ENCODE data around the gene HOXC6.
A peak's percentile ranks its signal among the peaks of the same experiment; 100 is the strongest.
"Not testable (repeated sequence)": the region's sequence is repeated elsewhere in the genome, so short reads cannot be mapped to it uniquely, and the experiment has no call there.

Gene HOXC6

DNA sequence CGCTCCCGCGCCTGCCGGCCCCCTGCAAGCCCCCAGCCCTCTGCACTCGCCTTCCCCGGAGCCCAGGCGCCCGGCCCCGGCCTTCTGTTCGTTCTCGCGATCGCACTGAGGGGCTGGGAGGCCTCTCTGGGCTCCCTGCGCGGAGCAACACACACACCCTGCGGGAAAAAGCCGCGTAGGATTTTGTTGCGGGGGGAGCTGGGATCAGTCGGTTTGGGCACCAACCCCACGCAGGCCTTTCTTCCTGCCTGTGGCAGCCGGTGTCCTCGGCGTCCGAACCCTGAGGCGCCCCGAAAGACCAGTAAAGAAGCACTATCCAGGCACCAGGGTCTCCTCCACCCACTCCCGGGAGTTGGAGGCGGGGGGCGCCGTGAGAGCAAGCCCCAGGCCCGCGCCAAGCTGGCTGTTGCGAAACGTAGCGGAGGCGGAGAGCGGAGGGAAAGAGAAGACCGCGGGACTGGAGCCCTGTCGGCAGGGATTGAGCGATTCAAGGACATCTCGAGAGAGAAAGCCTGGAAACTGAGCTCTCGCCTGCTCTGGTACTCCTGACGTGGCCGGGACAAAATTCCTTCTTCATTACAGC lies 2.7 kb downstream of the HOXC6 start:
- no peak for DNase-seq

DNA sequence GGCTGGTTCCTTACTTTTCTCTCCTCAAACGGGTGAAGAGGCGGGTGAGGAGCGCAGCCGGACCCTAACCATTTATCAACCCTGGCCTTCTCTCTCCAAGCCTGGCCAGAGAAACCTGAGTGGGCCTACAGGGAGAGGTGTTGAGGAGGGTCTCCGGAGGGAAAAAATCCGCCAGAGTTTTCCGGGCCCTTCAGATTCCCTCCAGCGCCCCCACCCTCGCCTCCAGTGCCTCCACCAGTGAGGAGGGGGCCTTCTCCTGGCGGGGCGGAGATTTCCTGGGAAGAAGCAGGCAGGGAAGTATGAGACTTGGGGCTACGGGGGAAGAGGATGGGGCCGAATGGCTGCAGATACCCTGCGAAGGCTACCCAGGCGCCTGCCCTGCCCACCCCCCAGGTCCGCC lies 3.2 kb downstream of the HOXC6 start:
- no peak for DNase-seq

DNA sequence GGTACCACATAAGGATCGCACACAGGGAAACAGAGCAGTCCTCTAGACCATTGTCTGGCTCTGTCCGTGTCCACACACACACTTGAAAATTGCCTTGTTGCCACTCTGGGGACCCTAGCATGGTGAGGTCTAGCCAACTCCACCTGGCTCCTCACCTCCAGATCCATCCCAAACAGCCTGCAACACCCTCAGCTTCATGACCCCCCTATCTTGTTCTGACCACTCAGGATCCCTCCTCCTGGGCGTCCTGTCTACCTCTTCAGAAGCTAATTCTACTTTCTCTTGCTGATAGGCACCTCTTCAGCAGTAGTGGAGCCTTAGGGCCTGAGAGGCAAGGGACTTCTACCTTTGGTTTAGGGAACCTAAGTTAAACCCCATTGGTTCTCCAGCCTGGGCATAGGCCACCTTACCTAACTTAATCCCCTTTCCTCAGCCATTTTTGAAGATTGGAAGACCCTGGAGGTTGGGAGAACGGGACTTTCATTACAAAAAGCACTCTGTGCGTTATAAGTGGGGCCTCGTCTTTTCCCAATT lies 3.9 kb downstream of the HOXC6 start:
- DNase-seq: no peak

DNA sequence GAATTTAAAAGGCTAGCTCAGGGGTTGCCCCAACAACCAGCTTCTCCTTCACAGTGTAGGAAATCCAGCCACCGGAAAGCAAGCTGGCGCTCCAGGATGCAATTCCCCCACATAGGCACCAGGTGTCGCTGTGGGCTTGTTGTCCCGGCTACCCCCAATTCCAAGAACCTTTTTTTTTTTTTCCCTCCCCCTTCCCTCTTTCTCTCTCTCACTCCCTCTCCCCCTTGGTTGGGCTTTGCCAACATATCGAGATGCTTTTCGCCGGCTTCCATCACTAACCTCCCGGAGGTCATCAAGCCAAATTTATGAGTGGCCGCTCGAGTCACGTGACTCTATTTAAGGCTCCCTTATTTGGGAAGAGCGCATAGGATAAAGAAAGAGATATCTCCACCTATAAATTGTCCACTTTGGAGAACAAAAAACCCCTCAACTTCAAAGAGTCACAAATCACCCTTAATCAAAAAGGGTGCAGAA lies 4.4 kb downstream of the HOXC6 start, which contains the start of gene HOXC5:
Gene HOXC5 (plus strand): TSS at position 424 of the 474 bp plus-strand sequence. CDS start 73 bp downstream, outside the sequence.
- peak; percentile 50 for DNase-seq

DNA sequence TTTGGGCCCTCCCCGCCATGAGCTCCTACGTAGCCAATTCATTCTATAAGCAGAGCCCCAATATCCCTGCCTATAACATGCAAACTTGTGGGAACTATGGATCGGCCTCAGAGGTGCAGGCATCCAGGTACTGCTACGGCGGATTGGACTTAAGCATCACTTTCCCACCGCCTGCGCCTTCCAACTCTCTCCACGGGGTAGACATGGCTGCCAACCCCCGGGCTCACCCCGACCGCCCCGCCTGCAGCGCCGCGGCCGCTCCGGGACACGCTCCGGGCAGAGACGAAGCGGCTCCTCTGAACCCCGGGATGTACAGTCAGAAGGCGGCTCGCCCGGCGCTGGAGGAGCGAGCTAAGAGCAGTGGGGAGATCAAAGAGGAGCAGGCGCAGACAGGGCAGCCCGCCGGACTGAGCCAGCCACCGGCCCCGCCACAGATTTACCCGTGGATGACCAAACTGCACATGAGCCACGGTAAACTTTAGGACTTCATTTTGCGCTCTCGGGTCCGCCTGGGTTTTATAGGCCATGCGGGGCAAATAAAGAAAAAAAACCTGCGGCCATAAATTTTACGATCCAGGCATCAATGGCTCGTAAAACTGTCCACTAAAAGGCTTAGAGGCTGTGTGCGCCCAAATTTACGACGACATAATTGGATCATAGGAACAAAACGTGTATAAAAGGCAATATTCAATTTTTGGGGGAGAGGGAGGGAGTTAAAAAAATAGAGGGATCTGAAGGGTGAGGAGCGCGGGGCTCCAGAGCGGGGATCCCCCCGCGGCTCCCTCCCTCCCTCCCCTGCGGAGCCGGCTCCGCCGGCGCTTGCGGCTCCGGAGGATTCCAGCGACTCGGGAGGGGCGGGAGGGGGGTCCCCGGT lies 5.1 kb downstream of the HOXC6 start:
- no peak for DNase-seq

DNA sequence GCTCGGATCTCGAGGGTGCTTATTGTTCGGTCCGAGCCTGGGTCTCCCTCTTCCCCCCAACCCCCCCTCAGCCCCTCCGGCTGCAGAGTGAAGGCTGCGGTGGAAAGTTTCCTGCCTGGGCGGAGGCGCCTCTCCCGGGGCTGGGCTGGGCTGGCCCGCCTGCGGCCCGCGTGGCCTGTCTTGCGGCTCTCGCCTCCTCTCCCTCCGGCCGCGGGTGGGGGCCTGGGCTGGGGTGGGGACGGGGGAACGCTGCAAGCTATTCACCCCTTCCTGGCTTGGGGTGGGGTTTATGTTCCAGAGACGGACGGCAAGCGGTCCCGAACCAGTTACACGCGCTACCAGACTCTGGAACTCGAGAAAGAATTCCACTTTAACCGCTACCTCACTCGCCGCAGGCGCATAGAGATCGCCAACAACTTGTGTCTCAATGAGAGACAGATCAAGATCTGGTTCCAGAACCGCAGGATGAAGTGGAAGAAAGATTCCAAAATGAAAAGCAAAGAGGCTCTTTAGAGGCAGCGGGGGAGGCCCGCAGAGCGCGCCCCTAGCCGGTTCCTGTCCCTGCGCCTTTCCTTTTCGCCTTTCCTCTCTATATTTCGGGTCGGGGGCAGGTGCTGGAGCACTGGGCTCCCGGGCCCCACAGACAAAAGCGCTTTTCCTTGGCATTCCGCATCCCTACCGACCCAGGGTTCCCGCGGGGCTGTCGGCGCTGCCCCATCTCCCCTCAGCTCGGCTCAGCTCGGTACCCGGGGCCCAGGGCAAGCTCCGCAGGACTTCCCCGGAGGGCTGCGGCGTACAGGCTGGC lies 5.9 kb downstream of the HOXC6 start:
- DNase-seq: no peak

DNA sequence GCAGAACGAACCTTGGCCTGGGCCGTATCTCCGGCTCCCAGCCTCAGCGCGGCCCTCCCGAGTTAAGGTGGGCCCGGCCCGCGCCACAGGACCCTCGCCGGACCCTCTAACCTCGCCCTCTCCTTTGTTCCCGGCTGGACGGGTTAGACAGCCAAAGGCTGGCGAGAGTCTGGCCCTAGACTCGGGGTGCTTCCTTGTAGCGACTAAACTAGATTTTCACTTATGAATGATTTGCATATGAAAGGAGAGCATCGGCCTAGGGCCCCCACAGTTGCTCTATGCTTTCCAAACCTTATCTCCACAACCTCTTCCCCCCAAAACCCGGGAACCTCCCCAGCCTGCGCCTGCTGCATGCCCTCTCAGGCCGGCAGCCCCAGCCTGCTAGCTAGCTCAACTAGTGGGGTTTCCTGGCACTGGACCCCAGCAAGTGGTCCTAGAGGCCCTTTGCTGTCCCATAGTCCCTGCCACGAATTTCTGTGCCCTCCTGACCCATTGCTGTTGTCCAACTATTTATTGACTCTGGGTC lies 6.6 kb downstream of the HOXC6 start:
- DNase-seq: no peak

DNA sequence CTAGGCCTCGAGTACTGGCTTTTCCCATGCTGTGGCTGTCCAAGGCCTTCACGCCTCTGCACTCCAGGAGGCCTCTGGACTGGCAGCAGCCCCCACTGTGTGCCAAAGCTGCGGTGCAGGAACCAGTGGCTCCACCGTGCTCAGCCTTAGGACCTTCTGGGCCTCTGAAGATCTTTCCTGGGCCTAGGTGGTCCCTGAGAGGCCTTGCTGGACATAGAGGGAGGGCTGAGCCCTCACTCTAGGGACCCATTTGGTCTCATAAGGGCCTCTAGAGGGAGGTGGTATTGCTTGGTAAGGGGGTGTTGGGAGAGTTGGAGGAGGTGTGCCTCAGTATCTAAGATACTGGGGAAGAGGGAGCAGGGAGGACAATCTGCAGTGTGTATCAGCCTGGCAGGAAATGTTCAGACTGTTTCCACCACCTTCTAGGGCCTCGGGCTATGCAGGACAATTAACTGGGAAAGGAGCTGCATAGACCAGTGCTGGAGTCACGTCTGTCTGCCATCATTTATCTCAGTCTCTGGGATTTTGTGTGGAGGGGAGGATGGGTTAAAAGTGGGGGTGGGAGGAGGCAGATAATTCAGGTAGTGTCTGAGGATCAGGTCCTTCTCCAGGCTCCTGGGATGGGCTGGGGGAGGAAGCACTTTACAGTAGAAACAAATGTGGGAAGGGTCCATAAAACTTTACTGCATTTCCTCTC lies 7.5 kb downstream of the HOXC6 start:
- DNase-seq: no peak

DNA sequence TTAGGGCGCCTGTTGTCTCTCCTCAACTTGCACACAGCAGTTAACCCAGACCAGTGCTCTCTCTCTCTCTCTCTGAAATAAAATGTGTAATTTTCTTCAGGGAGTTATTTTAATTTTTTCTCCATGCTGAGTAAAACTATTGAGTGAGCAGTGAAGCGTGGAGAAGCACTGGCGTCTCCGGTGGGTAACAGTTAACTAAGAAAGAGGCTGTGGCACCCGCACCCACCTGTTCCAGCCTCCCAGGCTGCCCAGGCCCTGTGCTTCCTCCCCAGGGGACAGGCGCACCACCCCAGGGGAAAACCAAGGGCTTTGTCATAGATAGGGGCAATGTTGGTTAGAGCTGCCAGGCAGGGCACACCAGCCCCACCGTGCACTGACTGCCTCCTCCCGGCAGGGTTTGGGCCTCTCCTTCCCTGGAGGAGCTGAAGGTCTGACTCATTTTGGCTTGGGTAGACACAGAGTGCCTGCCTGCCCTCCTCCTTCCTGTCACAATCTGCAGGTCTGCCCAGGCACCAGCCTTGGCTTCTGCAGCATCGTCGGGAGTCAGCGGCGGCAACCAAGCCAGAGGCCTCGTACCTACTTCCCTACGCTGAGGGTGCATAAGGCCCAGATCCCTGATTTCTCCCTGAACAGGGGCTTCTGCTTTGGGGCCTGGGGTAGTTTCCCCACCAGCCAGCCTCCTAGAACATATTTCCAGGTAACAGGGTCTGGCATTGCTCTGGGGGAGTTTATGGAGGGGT lies 8.6 kb downstream of the HOXC6 start:
- DNase-seq: no peak

DNA sequence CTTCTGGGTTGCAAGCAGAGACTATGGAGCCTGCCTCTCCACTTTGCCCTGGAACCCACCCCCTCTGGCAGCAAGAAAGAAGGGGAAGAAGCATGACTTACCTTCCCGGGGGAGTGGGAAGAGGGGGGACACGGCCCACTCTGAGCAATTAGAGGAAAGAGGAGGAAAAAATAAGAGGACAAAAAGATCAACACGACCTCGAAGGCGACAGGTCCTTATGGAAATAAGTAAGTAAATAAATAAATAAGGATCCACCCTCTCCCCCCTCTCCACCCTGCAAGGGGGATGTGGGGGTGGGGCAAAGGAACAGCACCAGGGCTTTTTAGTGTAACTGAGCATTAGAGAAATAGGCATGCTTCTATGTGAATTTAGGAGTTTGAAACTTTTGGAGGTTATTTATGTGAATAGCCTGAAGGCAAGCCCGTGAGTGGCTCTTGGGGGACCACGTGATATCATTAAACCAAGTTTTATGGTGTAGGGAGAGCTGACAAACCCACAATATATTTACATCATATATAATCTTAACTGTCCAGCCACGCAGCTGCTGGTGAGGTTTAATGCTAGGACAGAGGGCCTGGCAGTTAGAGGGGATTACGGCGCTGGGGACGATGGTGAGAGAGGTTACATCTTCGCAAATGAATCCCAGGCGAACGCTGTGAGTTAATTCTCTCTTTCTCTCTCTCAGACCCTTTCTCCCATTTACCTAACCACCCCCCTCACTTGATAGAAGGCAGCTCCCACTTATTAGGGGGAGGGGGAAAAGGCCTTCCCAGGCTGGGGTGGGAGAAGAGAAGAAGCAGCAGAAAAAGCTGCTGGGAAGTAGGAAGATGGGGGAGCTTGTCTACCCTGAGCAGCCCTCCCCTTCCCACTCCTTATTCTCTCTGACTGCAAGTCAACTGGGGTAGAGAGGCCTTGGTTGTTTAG lies 9.4 kb downstream of the HOXC6 start:
- no peak for DNase-seq

DNA sequence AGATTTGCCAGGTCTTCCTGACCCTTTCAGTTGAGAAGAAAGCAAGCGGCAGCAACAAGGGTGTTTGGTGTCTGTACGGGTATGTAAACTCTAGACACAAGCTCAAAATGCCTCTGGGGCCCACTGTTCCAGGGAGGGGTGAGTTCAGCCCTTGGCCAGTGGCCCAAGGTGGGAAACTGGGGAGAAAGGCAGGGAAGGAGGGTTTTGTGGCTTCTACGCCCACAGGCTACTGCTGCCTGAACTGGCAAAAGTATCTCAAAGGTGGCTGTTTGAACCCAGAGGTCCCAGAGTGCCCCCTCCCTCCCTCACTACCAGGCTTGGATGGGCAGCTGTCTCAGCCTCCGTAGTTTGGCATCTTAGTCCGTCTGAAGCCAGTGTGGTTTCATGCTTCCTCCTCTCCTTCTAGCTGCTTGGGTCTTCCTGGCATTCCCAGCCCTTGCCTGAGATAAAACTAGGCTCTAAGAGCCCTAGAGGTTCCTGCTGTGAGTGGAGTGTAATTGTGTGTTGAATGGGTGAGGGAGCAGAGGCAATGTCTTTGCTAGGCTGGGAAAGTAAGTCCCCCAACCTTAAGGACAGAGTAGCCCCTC lies 10.1 kb downstream of the HOXC6 start:
- DNase-seq: no peak

DNA sequence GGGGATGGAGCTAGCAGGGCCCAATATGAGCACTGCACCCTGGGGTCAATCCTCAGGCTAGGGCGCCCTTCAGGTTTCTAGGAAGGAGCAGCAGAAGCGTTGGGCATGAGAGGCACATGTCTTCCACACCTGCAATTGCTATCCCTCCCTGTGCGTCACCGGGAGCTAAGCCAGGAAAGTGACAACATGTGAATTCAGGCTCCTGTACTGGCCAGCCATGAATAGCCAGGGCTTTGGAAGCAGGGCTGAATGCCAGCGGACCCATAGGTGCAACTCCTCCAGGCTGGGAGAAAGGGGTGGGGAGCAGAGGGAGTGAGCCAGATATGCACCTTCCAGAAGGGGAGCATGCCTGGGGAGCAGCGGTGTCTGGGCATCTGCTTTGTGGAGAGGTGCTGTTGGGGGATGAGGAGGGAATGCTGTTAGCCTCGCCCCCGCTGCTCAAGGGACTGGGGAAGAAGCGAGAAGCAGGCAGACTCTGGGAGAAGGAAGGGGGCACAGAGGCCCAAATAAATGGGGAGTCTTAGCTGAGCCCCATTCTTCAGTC lies 10.7 kb downstream of the HOXC6 start:
- no peak for DNase-seq

DNA sequence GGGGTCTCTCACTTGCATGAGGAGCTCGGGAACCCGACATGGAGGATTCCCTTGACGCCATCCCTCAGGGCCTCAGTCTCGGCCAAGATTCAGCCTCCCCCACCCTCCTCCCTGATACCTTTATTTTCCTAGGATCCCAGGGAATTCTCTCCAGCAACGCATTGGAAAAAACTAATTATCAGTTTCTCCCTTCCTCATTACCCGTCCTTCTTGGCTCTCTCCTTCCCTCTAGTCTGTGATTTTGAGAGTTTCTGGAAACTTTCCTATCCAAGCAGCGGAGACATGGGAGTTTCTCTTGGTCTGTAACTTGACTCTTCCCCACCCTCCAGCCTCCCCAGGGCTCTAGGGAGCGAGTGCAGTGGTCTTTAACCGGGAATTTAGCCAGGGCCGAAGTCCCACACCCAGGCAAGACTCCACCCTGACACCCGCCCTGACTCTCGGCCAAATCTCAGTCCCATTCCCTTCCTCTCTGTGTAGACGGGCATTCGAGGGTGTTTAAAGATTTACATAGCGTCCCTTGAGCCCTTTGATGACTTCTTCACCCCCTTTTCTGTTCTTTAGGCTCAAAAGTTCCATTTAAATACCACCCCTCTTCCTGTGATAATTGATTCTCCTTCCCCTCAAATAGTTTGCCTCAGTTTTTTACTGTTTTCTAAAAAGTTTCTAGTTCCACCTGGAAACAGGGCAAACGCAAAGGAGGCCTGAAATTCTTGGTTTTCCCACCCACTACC lies 11.3 kb downstream of the HOXC6 start:
- DNase-seq: no peak

DNA sequence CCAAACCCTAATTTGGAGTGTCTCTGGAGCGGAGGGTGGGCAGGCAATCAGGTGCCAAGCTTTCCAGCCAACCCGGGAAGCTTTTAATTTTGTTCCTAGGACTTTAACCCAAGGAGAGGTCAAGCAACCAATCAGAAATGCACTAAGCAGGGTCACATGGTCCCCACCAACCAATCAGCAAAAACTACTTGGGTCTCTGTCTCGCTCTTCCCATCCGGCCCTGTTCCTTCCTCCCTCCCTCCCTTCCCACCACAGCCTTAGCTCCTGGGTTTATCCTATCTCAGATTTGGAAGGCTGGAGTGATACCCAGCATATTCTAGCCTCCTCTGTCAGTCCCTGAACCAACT lies 11.9 kb downstream of the HOXC6 start:
- no peak for DNase-seq

DNA sequence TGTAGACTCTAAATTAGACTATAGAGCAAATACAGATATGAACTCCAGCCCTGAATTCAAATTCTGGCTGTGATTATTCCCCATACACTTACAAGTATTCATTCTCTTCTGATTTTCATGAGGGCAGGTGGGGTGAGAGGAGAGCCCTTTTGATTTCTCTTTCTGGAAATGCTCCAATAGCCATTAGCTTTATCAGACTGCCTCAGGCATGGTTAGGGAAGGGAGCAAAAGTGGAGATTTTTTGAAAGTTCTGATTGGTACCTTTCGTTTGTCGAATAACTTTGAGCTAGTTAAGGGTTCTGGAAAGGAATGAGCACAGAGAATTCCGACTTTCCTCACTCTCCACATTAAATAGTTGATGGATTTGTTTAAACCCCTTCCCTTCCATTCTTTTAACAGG lies 12.4 kb downstream of the HOXC6 start:
- no peak for DNase-seq

DNA sequence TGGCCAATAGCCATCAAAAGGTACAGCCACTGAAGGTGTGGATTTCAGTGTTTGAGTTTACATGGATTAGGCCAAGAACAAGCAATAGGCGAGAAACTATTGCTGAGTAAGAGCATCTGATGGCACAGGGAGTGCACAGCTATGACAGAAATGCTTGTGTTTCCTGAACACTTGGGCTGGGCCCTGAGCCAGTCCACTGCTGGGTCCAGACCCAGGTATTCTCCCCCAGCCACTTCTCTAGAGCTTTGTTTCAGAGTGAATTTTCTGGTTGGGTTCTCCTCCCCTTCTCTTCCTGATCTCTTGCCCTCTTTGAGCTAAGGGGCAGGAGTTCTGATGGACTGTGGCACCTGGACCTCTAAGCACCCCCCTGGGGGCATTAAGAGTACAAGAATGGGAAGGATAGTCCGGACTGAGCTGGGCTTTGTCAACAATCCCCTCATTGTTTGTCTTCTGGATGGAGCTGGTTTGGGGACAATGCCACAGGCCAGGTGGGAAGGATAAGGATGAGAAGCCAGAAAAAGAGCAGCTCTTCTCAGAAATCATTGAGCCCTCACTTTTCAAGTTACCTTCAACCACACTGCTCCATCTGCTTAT lies 13.0 kb downstream of the HOXC6 start:
- DNase-seq: no peak

DNA sequence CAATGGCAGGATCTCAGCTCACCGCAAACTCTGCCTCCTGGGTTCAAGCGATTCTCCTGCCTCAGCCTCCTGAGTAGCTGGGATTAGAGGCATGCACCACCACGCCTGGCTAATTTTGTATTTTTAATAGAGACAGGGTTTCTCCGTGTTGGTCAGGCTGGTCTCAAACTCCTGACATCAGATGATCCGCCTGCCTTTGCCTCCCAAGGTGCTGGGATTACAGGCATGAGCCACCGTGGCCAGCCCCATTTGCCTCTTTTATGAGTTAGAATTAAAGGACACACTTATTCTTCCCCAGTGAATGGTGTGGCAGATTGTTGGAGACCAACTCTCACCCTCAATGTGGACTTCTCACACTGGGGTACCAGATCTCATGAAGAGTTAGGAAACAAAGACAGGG lies 13.8 kb downstream of the HOXC6 start:
- DNase-seq: not testable (repeated sequence)

DNA sequence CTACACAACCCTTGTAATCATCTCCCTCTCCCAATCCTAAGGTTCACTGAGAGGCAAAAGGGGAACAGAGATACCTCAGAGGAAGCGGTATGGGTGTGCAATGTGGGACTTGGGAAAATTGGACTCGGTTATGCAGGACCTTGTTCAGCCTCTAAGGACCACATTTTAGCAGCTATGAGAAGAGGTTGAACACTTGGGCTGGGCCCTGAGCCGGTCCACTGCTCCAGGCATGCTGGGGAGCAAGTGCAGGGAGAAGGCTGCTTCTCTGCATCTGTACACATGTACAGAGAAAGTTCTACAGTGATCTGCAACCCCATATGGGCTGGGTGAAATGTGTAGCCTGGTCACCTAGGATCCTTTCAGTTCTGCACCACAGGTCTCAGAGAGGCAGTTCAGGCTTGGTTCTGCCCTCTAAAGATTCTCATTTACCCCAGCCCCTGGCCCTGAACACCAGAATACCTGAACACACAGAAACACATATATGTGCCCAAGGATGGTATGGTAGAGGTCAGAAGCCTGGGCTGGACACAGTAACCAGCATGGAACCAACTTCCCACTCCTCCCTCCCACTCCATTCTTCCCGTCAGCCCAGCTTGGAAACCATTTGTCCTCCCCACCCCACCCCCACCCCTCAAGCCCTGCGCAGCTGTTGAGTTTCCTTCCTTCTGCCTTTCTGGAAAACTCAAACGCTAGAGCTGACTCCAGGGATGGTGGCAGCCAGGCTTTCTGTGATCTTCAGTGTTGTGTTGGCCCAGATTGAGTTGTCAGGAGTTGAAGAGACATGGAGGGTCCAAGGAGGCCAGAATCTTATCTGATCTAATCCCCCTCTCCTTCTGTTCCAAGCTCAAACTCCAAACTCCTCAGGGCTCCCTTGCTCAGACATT lies 15.0 kb downstream of the HOXC6 start:
- DNase-seq: no peak
